Stimulated activated naive CD4-positive, alpha-beta T cell (primary cell): ENCODE data around the gene SLC50A1.

Experiments used
- DNase-seq, 6 experiments: peaks; one replicate each; lab custom pipeline; 2025; lab: John Stamatoyannopoulos, UW

Gene SLC50A1

GRCh38 chr1:155170806-155171205 lies 35.2 kb downstream of the SLC50A1 start:
- DNase-seq = no peak

GRCh38 chr1:155171836-155172731 lies 36.4 kb downstream of the SLC50A1 start:
- DNase-seq = no peak

- peak; percentile 86 to 94 (median 91) for DNase-seq
These were observed 37.3 kb downstream of the SLC50A1 start, which contains the start of gene KRTCAP2 for GRCh38 chr1:155172732-155173477. Gene KRTCAP2, minus strand, starts transcription at chr1:155173304. Its CDS starts 80 bp downstream, at chr1:155173224.

GRCh38 chr1:155173478-155174323 lies 38.0 kb downstream of the SLC50A1 start, which contains the start of gene TRIM46:
Gene TRIM46, plus strand, starts transcription at chr1:155173849. Its CDS starts 118 bp downstream, at chr1:155173967.
- peak in 5 of 6 experiments; percentile 42 to 59 (median 47) for DNase-seq

- peak; percentile 29 to 57 (median 44) for DNase-seq
These were observed 39.0 kb downstream of the SLC50A1 start for GRCh38 chr1:155174324-155175280.

- no peak for DNase-seq
These were observed 39.8 kb downstream of the SLC50A1 start for GRCh38 chr1:155175281-155175926.

GRCh38 chr1:155175927-155176371 lies 40.3 kb downstream of the SLC50A1 start:
- DNase-seq = peak in 1 of 6 experiments; percentile 20

GRCh38 chr1:155176544-155177071 lies 41.0 kb downstream of the SLC50A1 start:
- peak; percentile 52 to 87 (median 76) for DNase-seq

- no peak for DNase-seq
These were observed 41.7 kb downstream of the SLC50A1 start for GRCh38 chr1:155177192-155177917.

GRCh38 chr1:155177918-155178281 lies 42.2 kb downstream of the SLC50A1 start:
- no peak for DNase-seq

GRCh38 chr1:155178441-155179111 lies 42.9 kb downstream of the SLC50A1 start:
- no peak for DNase-seq

- DNase-seq = no peak
These were observed 43.7 kb downstream of the SLC50A1 start for GRCh38 chr1:155179112-155180031.

GRCh38 chr1:155181371-155182051 lies 45.9 kb downstream of the SLC50A1 start:
- DNase-seq = no peak

- no peak for DNase-seq
These were observed 46.4 kb downstream of the SLC50A1 start for GRCh38 chr1:155182052-155182550.

- DNase-seq = no peak
These were observed 48.1 kb downstream of the SLC50A1 start for GRCh38 chr1:155183775-155184221.

GRCh38 chr1:155184351-155184811 lies 48.7 kb downstream of the SLC50A1 start:
- DNase-seq = no peak
